CD4-positive, alpha-beta T cell treated with Interleukin-17A for 1 hour (primary cell): ENCODE data around the gene ANKRD34B.

ENCODE experiments used
- DNase-seq: peaks from one replicate; pipeline ENCODE4 v3.0.0-alpha.2; 2020

ANKRD34B gene

DNA sequence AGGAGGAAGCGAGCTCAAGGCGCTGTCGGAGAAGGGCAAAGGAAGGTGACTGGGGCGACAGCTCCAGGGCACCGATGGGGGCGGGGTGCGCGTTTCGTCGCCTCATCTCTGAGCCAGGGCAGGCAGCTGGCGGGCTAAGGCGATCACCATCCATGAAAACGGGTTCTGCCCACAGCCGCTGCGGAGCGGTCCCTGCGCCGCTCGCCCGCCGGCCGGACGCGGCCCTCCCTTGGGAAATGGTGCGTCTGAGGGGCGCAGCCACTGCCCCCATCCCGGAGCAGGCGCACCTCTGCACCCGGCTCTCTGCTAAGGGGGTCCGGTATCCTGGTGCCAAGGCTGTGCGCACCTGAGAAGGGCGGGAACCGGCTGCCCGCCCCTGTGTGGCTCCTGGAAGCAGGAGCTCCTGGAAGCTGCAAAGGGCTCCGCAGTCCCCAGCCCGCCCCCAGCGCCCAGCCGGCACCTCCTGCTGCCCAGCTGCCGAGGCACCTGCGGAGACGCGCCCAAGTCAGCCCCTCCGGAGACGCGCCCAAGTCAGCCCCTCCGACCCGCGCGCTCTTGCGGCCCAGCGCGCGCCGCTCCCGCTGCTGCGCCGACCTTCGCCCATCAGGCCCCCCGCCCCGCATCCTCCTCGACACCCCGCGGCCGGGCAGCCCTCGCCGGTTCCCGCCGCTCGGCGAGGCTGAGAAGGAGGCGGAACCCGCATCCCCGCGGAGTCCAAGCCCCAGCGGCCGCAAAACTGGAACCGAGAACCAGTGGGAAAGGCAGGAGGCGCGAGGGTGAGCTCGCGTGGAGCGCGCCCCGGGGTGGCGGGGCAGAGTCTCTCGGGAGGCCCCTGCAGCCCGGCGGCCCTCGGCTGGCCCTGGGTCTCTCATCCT lies 757 bp downstream of the ANKRD34B start:
- DNase-seq: no peak

GRCh38 chr5:80568251-80568650 lies 1.8 kb downstream of the ANKRD34B start:
- no peak for DNase-seq

- DNase-seq: no peak
Measured at GRCh38 chr5:80566711-80567259, 3.3 kb downstream of the ANKRD34B start.

DNA sequence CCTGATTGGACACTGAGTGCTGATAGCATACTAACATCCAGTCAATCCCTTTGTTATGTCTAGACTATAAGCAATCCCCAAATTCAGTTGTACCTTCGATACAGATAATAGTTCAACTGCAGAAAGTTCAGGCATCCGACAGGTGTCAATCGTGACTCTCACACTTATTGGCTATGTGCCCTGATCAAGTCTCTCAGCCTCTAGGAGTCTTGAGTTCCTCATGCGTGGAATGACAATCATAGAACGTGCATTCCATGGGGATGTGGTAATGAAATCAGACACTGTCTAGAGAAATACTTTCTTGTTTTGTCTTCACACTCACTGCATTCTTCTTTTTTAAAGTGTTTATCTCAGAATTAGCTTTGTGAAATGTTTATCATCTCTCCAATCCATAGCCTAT lies 4.8 kb downstream of the ANKRD34B start:
- no peak for DNase-seq

DNA sequence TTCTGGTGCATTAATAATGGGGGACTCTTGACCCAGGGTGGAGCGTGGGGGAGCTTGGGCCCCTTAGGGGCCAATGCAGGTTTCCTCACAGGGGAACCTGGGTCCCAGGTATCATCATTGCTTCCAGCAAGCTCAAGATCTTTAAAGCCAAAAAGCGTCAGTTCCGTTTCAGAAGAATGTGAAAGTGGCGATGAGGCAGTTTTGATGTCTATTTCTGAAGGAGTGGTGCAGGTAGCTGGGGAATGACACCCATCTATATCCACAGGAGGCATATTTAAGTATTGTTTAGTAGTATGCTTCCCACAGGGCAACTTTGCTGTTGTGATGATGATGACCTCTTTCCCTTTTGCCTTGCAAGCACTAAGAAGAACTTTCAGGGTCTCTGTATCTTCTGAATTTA lies 10.8 kb downstream of the ANKRD34B start:
- no peak for DNase-seq

GRCh38 chr5:80555099-80555498 lies 15.0 kb downstream of the ANKRD34B start:
- DNase-seq: no peak

GRCh38 chr5:80554646-80555045 lies 15.4 kb downstream of the ANKRD34B start:
- no peak for DNase-seq

DNA sequence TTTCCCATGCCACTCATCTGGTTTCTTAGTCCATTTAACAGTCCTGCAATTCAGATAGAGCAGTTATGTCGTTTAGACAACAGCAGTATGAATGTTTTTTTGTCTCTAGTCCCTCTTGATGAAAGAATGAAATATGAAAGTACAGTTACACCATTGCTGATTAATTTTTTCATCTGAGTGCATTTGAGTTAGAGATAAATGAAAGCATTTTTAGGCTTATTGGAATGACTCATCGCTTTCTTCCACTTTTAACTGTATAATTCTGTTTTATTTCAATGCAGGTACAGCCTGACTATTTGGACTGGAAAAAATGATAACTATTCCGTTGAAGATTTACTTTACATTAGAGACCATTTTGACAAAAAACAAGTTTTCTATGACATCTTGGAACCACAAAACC lies 28.7 kb downstream of the ANKRD34B start:
- no peak for DNase-seq

- no peak for DNase-seq
Measured at GRCh38 chr5:80540691-80541090, 29.4 kb downstream of the ANKRD34B start.

DNA sequence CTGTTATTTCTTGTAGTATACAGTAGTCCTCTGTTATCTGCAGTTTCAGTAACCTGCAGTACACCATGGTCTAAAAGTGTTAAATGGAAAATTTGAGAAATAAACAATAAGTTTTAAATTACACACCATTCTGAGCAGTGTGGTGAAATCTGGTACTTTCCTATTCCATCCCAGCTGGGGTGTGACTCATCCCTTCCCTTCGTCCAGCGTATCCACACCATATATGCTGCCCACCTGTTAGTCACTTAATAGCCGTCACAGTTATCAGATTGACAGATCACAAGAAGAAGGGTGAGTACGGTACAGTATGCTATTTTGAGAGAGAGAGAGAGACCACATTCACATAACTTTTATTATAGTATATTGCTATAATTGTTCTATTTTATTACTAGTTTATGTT lies 53.3 kb downstream of the ANKRD34B start:
- DNase-seq: no peak

DNA sequence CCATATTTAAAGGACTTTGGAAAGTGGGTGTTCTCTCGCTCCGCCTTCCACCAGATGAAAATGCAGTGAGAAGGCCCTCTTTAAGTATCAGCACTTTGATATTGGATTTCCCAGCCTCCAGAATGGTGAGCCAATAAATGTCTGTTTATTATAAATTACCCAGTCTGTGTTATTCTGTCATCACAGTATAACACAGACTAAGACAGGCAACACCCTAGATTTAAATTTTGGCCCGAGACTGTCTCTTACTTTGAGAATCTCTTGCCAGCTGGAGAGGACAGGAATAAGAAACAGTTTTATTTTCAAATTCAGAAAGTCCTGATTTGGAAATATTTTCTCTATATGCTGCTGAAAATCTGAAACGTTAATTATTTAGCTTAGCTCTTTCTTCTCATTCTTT lies 60.7 kb downstream of the ANKRD34B start:
- no peak for DNase-seq

DNA sequence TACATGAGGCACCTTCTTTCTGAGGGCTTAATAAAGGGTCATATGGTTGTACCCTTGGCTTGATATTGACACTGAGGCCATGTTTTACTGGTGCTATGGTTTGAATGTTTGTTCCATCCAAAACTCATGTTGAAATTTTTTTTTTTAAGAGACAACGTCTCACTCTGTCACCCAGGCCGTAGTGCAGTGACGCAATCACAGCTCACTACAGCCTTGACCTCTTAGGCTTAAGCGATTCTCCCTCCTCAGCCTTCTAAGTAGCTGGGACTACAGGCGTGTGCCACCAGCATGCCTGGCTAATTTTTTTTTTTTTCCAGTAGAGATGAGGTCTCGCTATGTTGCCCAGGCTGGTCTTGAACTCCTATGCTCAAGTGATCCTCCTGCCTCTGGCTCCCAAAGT lies 61.2 kb downstream of the ANKRD34B start:
- DNase-seq: no peak

DNA sequence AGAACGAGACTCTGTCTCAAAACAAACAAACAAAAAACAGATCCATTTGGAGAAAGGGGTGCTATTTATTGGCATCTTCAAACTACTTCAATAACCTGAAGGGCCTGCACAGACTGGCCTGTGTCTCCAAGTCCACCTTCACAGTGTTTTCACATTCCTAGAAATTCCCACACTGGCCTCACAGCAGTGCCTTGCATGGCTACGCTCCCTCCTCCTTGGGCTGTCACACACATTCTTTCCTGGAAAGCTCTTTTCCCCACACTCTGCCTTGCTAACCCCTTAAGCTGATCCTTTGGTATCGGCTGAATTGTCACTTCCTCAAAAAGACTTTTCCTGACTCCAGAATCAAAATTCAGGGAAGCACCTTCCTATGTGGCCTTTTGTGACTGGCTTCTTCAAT lies 62.4 kb downstream of the ANKRD34B start:
- no peak for DNase-seq
